COLO668 (cell line): ENCODE measurements around the gene HNRNPM.
A peak's percentile ranks its signal among the peaks of the same experiment; 100 is the strongest.
"Not testable (repeated sequence)": the region's sequence is repeated elsewhere in the genome, so short reads cannot be mapped to it uniquely, and the experiment has no call there.

Experiments
- DNase-seq: peaks from one replicate; lab custom pipeline; 2025; ENCODE audit not compliant: unreplicated experiment; lab: John Stamatoyannopoulos, UW

HNRNPM gene

GRCh38 chr19:8444677-8445487, at the start of gene HNRNPM:
TSS of gene HNRNPM (plus strand) at chr19:8444975. CDS start at chr19:8444999, 24 bp downstream.
- peak; percentile 98 for DNase-seq

GRCh38 chr19:8395621-8396082, 49.1 kb upstream of the HNRNPM start:
- no peak for DNase-seq

- DNase-seq: no peak
These were observed 48.6 kb upstream of the HNRNPM start for GRCh38 chr19:8396185-8396562.

- peak; percentile 29 for DNase-seq
These were observed 48.1 kb upstream of the HNRNPM start for GRCh38 chr19:8396563-8397203.

- DNase-seq: no peak
These were observed 47.5 kb upstream of the HNRNPM start for GRCh38 chr19:8397271-8397670.

GRCh38 chr19:8397746-8398310, 46.9 kb upstream of the HNRNPM start:
- DNase-seq: no peak

- no peak for DNase-seq
These were observed 46.4 kb upstream of the HNRNPM start for GRCh38 chr19:8398311-8398771.

- no peak for DNase-seq
These were observed 45.0 kb upstream of the HNRNPM start for GRCh38 chr19:8399681-8400188.

GRCh38 chr19:8401981-8402411, 42.8 kb upstream of the HNRNPM start:
- no peak for DNase-seq

- DNase-seq: no peak
These were observed 41.5 kb upstream of the HNRNPM start for GRCh38 chr19:8403098-8403819.

- no peak for DNase-seq
These were observed 41.0 kb upstream of the HNRNPM start for GRCh38 chr19:8403820-8404109.

GRCh38 chr19:8404391-8405151, 40.2 kb upstream of the HNRNPM start:
- no peak for DNase-seq

- DNase-seq: not testable (repeated sequence)
These were observed 34.1 kb upstream of the HNRNPM start for GRCh38 chr19:8410718-8411117.

GRCh38 chr19:8412783-8413628, 31.8 kb upstream of the HNRNPM start, which contains the start of gene MARCHF2:
TSS of gene MARCHF2 (plus strand) at chr19:8413305. CDS start at chr19:8421841, 8,536 bp downstream.
- peak; percentile 97 for DNase-seq

- DNase-seq: no peak
These were observed 31.2 kb upstream of the HNRNPM start for GRCh38 chr19:8413629-8413995.

- no peak for DNase-seq
These were observed 28.0 kb upstream of the HNRNPM start for GRCh38 chr19:8416796-8417195.

- DNase-seq: no peak
These were observed 23.0 kb upstream of the HNRNPM start for GRCh38 chr19:8421484-8422461.

GRCh38 chr19:8423817-8424223, 21.0 kb upstream of the HNRNPM start:
- DNase-seq: peak; percentile 42
